T-helper 1 cell (primary cell): ENCODE data around the gene TMEM179B.

Source experiments
- DNase-seq, 5 donors: peaks; one replicate each; pipeline ENCODE4 v3.0.0-alpha.2; 2012 to 2020

Gene TMEM179B

DNA sequence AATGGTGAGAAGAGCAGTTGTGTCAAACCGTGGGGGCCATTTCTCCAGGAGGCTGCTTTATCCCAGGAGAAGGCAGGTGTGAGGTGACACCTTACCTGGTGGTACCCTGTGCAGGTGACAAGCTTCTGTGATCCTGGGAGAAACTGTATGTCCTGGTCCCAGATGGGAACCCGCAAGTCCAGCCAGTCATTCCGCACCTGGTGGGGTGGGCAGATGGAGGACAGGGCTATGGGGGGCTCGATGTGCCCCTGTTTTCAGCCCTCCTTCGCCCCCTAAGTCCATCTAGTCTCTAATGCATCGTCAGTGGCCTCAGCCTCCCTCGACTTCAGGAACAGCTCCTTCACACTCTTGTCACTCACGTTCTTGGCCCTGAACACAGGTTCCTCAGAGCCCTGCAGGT, 48.1 kb downstream of the TMEM179B start:
- DNase-seq, result no peak

DNA sequence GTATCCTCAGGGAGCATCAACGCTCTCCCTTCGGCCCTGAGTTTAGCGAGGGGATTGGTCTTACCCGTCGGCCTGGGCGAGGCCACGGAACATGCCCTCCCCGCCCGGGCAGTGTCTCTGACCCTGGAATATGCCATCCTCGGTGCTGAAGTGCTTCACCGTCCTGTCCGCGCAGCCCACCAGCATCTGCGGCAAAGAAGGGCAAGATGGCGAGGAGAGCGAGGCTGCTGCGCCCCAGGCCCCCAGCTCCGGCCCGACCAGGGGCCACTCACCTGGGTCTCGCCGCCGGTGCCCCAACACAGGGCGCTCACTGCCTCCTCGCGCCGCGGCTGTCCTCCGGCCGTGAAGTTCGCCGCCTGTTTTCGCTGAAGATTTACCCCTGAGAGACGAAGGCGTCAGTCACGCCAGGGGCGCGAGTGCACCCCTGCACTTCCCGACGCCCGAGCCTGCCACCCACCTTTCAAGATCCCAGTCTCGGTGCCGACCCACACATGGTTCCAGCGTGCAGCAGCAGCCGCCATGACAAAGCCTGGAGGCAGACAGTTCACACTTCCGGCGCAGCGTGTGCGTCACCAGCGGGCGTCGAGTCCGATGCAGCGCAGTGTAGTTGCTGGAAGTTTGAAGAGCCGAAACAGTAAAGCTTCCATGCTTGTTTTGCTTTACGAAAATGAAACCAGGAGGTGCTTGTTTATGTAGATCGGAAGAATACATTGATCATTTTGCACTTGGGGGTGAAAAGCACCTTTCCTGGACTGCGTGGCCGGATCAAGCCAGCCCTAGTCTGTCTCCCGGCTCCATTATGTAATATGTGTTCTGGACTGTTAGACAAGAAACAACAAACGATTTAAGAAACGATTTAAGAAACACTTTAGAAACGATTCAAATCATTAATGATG, 52.1 kb downstream of the TMEM179B start, which contains the start of gene WDR74:
WDR74 (minus strand) TSS at position 541 of the 896 bp plus-strand sequence; CDS start at position 521, 20 bp downstream.
- DNase-seq, result peak; percentile 79 to 96 (median 89)
